Superior temporal gyrus (tissue), 1 donor: ENCODE measurements around the gene LRFN3.
"Not testable (repeated sequence)": the region's sequence is repeated elsewhere in the genome, so short reads cannot be mapped to it uniquely, and the experiment has no call there.

Experiments used
- DNase-seq: peaks from one replicate; pipeline ENCODE4 v3.0.0-alpha.2; 2016; ENCODE audit errors: extremely low spot score

LRFN3 gene

GRCh38 chr19:35935911-35936737 lies at the start of gene LRFN3:
Gene LRFN3, plus strand, starts transcription at chr19:35936374. Its CDS starts 3,052 bp downstream, at chr19:35939426.
- peak; percentile 79 for DNase-seq

GRCh38 chr19:35887197-35887596 lies 49.0 kb upstream of the LRFN3 start:
- DNase-seq, result no peak

GRCh38 chr19:35888398-35888797 lies 47.8 kb upstream of the LRFN3 start:
- DNase-seq, result no peak

- no peak for DNase-seq
These were observed 46.6 kb upstream of the LRFN3 start for GRCh38 chr19:35889370-35890112.

- DNase-seq, result no peak
These were observed 46.0 kb upstream of the LRFN3 start for GRCh38 chr19:35890113-35890650.

GRCh38 chr19:35891819-35892218 lies 44.4 kb upstream of the LRFN3 start:
- not testable (repeated sequence) for DNase-seq

GRCh38 chr19:35894342-35894741 lies 41.8 kb upstream of the LRFN3 start:
- no peak for DNase-seq

GRCh38 chr19:35895911-35896642 lies 40.1 kb upstream of the LRFN3 start:
- no peak for DNase-seq

GRCh38 chr19:35896643-35897040 lies 39.5 kb upstream of the LRFN3 start:
- no peak for DNase-seq

- DNase-seq, result no peak
These were observed 38.3 kb upstream of the LRFN3 start for GRCh38 chr19:35897706-35898451.

GRCh38 chr19:35898499-35898809 lies 37.7 kb upstream of the LRFN3 start:
- DNase-seq, result no peak

- DNase-seq, result peak; percentile 70
These were observed 36.5 kb upstream of the LRFN3 start for GRCh38 chr19:35899547-35900214.

- no peak for DNase-seq
These were observed 35.0 kb upstream of the LRFN3 start for GRCh38 chr19:35901055-35901644.

- DNase-seq, result no peak
These were observed 34.1 kb upstream of the LRFN3 start, which contains the start of gene HCST for GRCh38 chr19:35901854-35902661. Gene HCST, plus strand, starts transcription at chr19:35902529. Its CDS starts 65 bp downstream, at chr19:35902594.

- no peak for DNase-seq
These were observed 33.2 kb upstream of the LRFN3 start for GRCh38 chr19:35902870-35903475.

- no peak for DNase-seq
These were observed 32.5 kb upstream of the LRFN3 start for GRCh38 chr19:35903550-35904179.

- DNase-seq, result no peak
These were observed 31.7 kb upstream of the LRFN3 start for GRCh38 chr19:35904311-35905068.

GRCh38 chr19:35905178-35905727 lies 30.9 kb upstream of the LRFN3 start:
- DNase-seq, result no peak
